Neural cell (in vitro differentiated cells): Measurements from ENCODE around the gene PHOSPHO2.

Experiments
- EP300 ChIP-seq: fragments of 450-650 bp; conservative IDR thresholded peaks from 2 replicates; pipeline ENCODE4 v1.6.1; 2014; ENCODE audit warnings: antibody characterized with exemption, mild to moderate bottlenecking, moderate library complexity; ENCODE audit not compliant: poor library complexity, severe bottlenecking
- EZH2 ChIP-seq: fragments of 200-600, 300-800 bp; shearing (Covaris generic), sonication (generic); IDR thresholded peaks from 2 replicates; pipeline ENCODE4 v1.6.1; 2014; ENCODE audit warnings: antibody characterized with exemption, low read length, borderline replicate concordance, mild to moderate bottlenecking; ENCODE audit not compliant: insufficient read depth, poor library complexity, severe bottlenecking
- MXI1 ChIP-seq: fragments of 450-650 bp; conservative IDR thresholded peaks from 2 replicates; pipeline ENCODE4 v1.6.1; 2014; ENCODE audit warnings: antibody characterized with exemption, mild to moderate bottlenecking; ENCODE audit not compliant: poor library complexity, severe bottlenecking
- POLR2AphosphoS5 ChIP-seq: IDR thresholded peaks from 2 replicates; pipeline ENCODE4 v1.6.1; 2012
- RAD21 ChIP-seq: fragments of 450-650 bp; conservative IDR thresholded peaks from 2 replicates; pipeline ENCODE4 v1.6.1; 2014; ENCODE audit warnings: antibody characterized with exemption, mild to moderate bottlenecking, moderate library complexity
- REST ChIP-seq: IDR thresholded peaks from 2 replicates; pipeline ENCODE4 v1.6.1; 2012; ENCODE audit warnings: borderline replicate concordance
- TF ChIP-seq, protein P1 (sequence below): fragments of 450-650 bp; IDR thresholded peaks from 2 replicates; pipeline ENCODE4 v1.5.1; 2014; ENCODE audit warnings: antibody characterized with exemption, mild to moderate bottlenecking, moderate library complexity; ENCODE audit not compliant: poor library complexity, severe bottlenecking

GRCh38 chr2:169714699-169715098 lies 20.4 kb downstream of the PHOSPHO2 start:
- TF ChIP-seq, protein P1, sequence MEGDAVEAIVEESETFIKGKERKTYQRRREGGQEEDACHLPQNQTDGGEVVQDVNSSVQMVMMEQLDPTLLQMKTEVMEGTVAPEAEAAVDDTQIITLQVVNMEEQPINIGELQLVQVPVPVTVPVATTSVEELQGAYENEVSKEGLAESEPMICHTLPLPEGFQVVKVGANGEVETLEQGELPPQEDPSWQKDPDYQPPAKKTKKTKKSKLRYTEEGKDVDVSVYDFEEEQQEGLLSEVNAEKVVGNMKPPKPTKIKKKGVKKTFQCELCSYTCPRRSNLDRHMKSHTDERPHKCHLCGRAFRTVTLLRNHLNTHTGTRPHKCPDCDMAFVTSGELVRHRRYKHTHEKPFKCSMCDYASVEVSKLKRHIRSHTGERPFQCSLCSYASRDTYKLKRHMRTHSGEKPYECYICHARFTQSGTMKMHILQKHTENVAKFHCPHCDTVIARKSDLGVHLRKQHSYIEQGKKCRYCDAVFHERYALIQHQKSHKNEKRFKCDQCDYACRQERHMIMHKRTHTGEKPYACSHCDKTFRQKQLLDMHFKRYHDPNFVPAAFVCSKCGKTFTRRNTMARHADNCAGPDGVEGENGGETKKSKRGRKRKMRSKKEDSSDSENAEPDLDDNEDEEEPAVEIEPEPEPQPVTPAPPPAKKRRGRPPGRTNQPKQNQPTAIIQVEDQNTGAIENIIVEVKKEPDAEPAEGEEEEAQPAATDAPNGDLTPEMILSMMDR, result no peak
- no peak for TF ChIP-seq REST
- TF ChIP-seq RAD21, result no peak
- TF ChIP-seq EZH2, result no peak
- TF ChIP-seq POLR2AphosphoS5, result no peak
- TF ChIP-seq EP300, result no peak
- no peak for TF ChIP-seq MXI1
